Mammary epithelial cell (primary cell): ENCODE results near the gene GTF2H2.
"Not testable (repeated sequence)": the region's sequence is repeated elsewhere in the genome, so short reads cannot be mapped to it uniquely, and the experiment has no call there.

Experiments used
- CTCF ChIP-seq, 2 donors: IDR thresholded peaks in 1 of 2; conservative IDR thresholded peaks in 1 of 2; 2 replicates each; pipeline ENCODE4 v1.5.1; 2011 to 2012; ENCODE audit warnings: inconsistent platforms in 2 of 2, low read length in 2 of 2, mild to moderate bottlenecking in 2 of 2, control low read depth in 1 of 2, low read depth in 1 of 2; ENCODE audit not compliant: insufficient read depth in 1 of 2; ENCODE audit errors: extremely low read depth in 1 of 2
- EZH2 ChIP-seq: IDR thresholded peaks from 2 replicates; pipeline ENCODE4 v1.6.1; 2012; ENCODE audit warnings: low read length, inconsistent platforms, borderline replicate concordance

- not testable (repeated sequence) for TF ChIP-seq CTCF (conservative IDR thresholded peaks at IDR 0.05 in 1 of 2, IDR thresholded peaks at IDR 0.05 in 1 of 2; ENCODE audit: extremely low read depth in 1 of 2, insufficient read depth in 1 of 2, low read depth in 1 of 2, low read length in 2 of 2); EZH2
Measured at GRCh38 chr5:71044808-71045207, 22.7 kb downstream of the GTF2H2 start.
